ENCODE results near the gene KMT2C. TPM values are rescaled to one million over a fixed set of nuclear protein-coding genes. Genes with fewer than 3 reads are reported as not detected.
"Not testable (repeated sequence)": the region's sequence is repeated elsewhere in the genome, so short reads cannot be mapped to it uniquely, and the experiment has no call there.

Gene KMT2C
- total RNA-seq, 2 experiments from 2014 or later: 35.7 to 36.6 TPM

DNA sequence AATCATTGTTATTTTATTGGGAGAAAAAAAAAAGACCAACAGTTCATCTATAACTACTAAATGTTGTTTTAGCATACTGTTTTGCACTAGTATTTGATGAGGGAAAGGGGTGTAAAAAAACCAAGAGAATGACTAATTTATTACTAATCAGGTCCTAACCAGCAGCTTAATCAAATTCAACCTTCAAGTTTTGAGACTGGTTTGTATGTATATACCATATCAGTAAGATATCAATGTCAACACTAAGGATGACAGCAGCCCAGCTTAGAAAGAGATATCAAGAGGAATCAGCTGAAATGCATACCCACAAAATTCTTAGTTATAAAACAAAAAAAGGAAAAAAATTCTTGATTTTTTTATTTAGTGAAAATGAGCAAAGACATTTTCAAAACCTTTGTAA, 122.6 kb downstream of the KMT2C start:
- POLR2A ChIA-PET: no interaction called here
- no peak overlapping the region for H3K27ac Mint-ChIP-seq
- H3K4me3 Mint-ChIP-seq: no peak overlapping the region

DNA sequence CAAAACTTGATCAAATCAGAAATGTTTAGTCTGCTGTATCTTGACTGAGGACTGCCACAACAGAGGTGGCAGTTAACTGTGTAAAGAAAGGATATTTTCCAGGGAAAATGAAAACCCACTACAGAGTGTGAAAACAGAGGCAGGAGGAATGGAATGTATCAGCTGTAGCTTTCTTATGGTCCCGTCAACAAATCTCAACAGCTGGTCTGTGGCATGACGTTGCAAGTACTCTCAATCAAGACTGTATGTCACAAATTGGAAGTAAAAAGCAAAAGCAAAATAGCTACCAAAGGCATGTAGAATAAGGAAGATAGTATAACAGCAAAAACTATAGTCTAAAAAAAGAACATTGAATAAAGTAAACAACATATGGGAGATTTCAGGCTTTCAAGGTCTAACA, 123.5 kb downstream of the KMT2C start:
- intact Hi-C loops (cut with micrococcal nuclease): no loop called here
- no peaks in the 10 kb centered on the region for H3K27me3 Mint-ChIP-seq
- ChIA-PET POLR2A (no interaction called here), CTCF (interaction anchor here (1.1 kb wide), 1 partner anchor 25 kb away, joined by 3 read pairs; no protein-coding TSS in a partner anchor)
- no peak overlapping the region for H3K4me3 Mint-ChIP-seq
- DNase-seq: no peak
- H3K27ac Mint-ChIP-seq: no peak overlapping the region
- H3K4me1 Mint-ChIP-seq (ENCODE audit: low read depth): peaks cover 25% of the 10 kb centered on the region
- peaks cover 21% of the 10 kb centered on the region for H3K36me3 Mint-ChIP-seq
- no peaks in the 10 kb centered on the region for H3K9me3 Mint-ChIP-seq

More for the DNA sequence above, 122.6 kb downstream of the KMT2C start:
- CTCF ChIA-PET: no interaction called here
- Mint-ChIP-seq H3K36me3 (peaks cover 13% of the 10 kb centered on the region), H3K27me3 (no peaks in the 10 kb centered on the region), H3K4me1 (ENCODE audit: low read depth) (peaks cover 25% of the 10 kb centered on the region), H3K9me3 (no peaks in the 10 kb centered on the region)
- intact Hi-C loops (cut with micrococcal nuclease): no loop called here
- no peak for DNase-seq

DNA sequence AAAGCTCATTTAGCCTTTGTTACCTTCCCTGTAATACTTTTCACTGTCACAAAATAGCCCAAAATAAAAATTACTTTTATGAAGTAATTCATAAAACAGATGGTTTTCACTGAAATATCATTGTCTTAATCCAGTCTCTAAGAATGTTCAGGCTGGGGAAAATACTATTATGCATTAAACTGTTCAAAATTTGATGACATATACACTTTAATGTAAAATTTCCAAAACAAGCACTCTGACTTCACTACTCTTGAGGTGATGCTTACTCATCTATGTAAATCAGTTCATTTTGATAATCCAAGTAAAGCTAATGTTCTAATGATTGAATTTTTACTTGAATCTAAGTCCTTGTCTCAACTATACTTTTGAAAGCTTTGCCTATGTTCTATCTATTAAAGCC, 127.9 kb downstream of the KMT2C start:
- Mint-ChIP-seq H3K4me1 (ENCODE audit: low read depth) (peaks cover 10% of the 10 kb centered on the region), H3K27me3 (no peaks in the 10 kb centered on the region)
- CTCF ChIA-PET: no interaction called here

DNA sequence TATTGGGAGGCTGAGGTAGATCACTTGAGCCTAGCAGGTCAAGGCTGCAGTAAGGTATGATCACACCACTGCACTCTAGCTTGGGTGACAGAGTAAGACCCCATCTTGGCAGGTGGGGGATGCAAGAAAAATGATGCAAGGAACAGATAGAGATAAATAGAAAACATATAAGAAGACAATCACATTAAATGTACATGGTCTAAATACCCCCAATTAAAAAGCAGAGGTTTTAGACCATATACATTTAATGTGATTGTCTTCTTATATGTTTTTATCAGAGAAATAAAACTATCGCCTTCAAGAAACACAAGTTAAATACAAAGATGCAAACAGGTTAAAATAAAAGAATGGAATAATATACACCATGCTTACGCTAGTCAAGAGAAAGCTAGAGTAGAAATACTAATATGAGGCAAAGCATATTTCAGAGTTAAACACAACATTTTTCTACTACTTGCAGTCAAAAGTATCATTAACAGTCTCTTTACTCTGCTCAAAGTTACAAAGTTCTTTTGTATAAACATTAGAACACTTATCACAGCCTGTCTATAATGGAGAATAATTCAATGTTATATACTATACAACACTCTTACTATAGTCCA, 136.2 kb downstream of the KMT2C start:
- POLR2A ChIA-PET; H3K27ac Mint-ChIP-seq; DNase-seq; H3K4me3 Mint-ChIP-seq; H3K9me3 Mint-ChIP-seq; H3K27me3 Mint-ChIP-seq; H3K4me1 Mint-ChIP-seq (ENCODE audit: low read depth); CTCF ChIA-PET; intact Hi-C loops (cut with micrococcal nuclease): not testable (repeated sequence)
- peaks cover 22% of the 10 kb centered on the region for H3K36me3 Mint-ChIP-seq

More for the DNA sequence above, 127.9 kb downstream of the KMT2C start:
- H3K9me3 Mint-ChIP-seq: no peaks in the 10 kb centered on the region
- no peak overlapping the region for H3K4me3 Mint-ChIP-seq
- DNase-seq: no peak
- POLR2A ChIA-PET: no interaction called here
- intact Hi-C loops (cut with micrococcal nuclease): no loop called here
- no peak overlapping the region for H3K27ac Mint-ChIP-seq
- H3K36me3 Mint-ChIP-seq: peaks cover 29% of the 10 kb centered on the region

DNA sequence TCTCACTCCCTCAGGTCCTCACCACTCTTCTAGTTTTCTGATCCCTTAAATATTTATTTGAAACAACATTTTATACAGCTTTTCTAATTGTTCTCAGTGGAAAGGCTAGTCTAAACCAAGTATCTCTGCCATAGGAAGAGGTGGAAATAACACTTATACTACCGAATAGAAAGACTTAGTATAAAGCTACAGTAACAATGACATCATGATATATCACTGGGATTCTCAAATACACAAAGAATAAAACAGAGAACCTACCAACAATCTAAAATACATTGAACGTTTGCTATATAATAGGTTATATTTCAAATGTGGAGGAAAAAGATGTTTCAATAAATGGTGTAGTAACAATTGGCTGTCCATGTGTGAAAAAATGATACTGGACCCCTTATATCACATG, 142.9 kb downstream of the KMT2C start:
- POLR2A ChIA-PET: no interaction called here
- intact Hi-C loops (cut with micrococcal nuclease): no loop called here

DNA sequence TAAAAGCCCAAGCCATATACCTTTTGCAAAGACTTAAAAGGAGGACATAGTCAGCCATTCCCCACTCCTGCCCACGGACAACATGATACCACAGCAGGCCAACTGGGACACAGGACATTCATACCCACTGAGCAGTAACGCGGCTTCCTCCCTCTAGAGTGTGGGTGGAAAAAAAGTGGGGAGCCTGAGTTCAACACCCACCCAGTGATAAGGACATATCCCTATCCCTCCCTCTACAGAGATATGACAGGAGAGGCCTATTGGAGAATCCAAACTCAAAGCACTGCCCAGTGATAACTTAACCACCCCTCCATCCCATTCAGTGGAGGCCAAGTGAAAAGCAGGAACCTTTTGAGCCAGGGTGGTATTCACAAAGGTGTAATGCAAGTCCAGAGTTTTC, 148.8 kb downstream of the KMT2C start:
- H3K27ac Mint-ChIP-seq; POLR2A ChIA-PET; DNase-seq; H3K27me3 Mint-ChIP-seq; H3K4me1 Mint-ChIP-seq (ENCODE audit: low read depth); H3K4me3 Mint-ChIP-seq; intact Hi-C loops (cut with micrococcal nuclease); CTCF ChIA-PET: not testable (repeated sequence)
- peaks cover 18% of the 10 kb centered on the region for H3K36me3 Mint-ChIP-seq
- peaks cover 12% of the 10 kb centered on the region for H3K9me3 Mint-ChIP-seq

More for the DNA sequence above, 142.9 kb downstream of the KMT2C start:
- Mint-ChIP-seq H3K27me3 (no peaks in the 10 kb centered on the region), H3K27ac (no peak overlapping the region), H3K36me3 (peaks cover 32% of the 10 kb centered on the region), H3K4me3 (no peak overlapping the region), H3K4me1 (ENCODE audit: low read depth) (no peaks in the 10 kb centered on the region), H3K9me3 (peaks cover 18% of the 10 kb centered on the region)
- DNase-seq: no peak
- CTCF ChIA-PET: no interaction called here

DNA sequence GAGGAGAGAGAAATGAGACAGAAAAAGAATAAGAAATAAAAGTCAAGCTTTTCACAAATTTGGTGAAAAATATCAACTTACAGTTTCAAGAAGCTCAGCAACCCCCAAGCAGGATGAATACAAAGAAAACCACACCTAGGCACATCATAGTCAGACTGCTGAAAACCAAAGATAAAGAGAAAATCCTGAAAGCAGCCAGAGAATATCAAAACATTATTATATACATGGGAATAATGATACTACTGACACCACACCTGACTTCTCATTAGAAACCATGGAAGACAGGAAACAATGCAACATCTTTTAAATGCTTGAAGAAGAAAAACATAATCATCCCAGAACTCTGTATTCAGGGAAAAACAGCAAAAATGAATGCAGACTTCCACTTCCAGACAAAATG, 149.6 kb downstream of the KMT2C start:
- H3K27me3 Mint-ChIP-seq; H3K27ac Mint-ChIP-seq; CTCF ChIA-PET; DNase-seq; POLR2A ChIA-PET; H3K4me3 Mint-ChIP-seq; intact Hi-C loops (cut with micrococcal nuclease); H3K4me1 Mint-ChIP-seq (ENCODE audit: low read depth); H3K9me3 Mint-ChIP-seq: not testable (repeated sequence)
- H3K36me3 Mint-ChIP-seq: peaks cover 15% of the 10 kb centered on the region

DNA sequence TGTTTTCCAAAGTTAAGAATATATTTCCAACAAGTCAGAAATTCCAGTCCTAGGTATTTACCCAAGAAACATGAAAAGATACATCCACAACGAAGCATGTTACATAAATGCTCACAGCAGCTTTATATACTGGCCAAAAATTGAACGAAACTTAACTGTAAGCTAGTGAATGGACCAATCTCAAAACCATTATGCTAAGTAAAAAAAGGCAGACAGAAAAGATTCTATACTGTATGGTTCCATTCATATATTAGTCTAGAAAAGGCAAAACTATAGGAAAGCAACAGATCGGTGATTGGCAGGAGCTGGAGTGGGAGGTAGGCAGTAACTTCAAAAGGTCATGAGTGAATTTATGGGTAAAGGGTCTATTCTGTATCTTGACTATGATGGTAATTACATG, 150.8 kb downstream of the KMT2C start:
- CTCF ChIA-PET: not testable (repeated sequence)

DNA sequence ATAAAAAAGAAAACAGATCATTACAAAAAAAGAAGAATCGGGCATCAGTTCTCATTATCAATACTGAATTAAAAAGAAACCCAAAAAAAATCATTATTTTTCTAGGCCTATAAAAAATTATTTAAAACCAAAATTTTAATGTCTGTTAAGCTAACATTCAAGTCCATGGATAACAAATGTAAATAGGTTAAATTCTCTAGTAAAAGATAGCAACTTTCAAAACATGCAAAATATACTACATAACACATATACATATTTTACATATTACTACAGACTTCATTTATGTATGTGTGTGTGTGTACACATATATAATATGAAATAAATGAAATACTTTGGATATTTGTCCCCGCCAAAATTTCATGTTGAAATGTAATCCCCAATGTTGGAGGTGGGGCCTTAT, 158.1 kb downstream of the KMT2C start:
- H3K27ac Mint-ChIP-seq; H3K9me3 Mint-ChIP-seq; CTCF ChIA-PET; DNase-seq; H3K4me1 Mint-ChIP-seq (ENCODE audit: low read depth); intact Hi-C loops (cut with micrococcal nuclease); H3K27me3 Mint-ChIP-seq; H3K4me3 Mint-ChIP-seq; H3K36me3 Mint-ChIP-seq; POLR2A ChIA-PET: not testable (repeated sequence)

More for the DNA sequence above, 150.8 kb downstream of the KMT2C start:
- H3K9me3 Mint-ChIP-seq; DNase-seq; H3K4me3 Mint-ChIP-seq; H3K27me3 Mint-ChIP-seq; H3K27ac Mint-ChIP-seq; POLR2A ChIA-PET; intact Hi-C loops (cut with micrococcal nuclease); H3K4me1 Mint-ChIP-seq (ENCODE audit: low read depth): not testable (repeated sequence)
- peaks cover 15% of the 10 kb centered on the region for H3K36me3 Mint-ChIP-seq

DNA sequence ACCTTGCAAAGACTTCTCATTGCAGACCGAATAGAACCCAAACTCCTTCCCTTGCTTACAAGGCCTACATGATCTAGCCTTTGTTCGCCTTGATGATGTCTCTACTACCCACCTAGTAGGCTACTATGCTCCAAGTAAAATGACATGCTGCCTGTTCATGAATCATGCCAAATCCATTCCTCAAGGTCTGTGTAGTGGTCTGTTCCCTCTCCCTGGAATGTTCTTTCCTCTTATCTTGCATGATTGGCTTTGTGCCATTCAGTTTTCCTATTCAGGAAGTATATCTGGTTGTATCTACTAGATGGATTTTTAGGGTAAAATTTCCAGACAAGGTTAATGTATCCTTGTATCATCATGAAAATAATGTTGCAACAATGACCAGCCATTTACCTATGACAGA, 165.4 kb downstream of the KMT2C start:
- POLR2A ChIA-PET; H3K9me3 Mint-ChIP-seq; H3K27me3 Mint-ChIP-seq; CTCF ChIA-PET; H3K4me1 Mint-ChIP-seq (ENCODE audit: low read depth); H3K27ac Mint-ChIP-seq; H3K4me3 Mint-ChIP-seq; DNase-seq; intact Hi-C loops (cut with micrococcal nuclease): not testable (repeated sequence)
- peaks cover 14% of the 10 kb centered on the region for H3K36me3 Mint-ChIP-seq

DNA sequence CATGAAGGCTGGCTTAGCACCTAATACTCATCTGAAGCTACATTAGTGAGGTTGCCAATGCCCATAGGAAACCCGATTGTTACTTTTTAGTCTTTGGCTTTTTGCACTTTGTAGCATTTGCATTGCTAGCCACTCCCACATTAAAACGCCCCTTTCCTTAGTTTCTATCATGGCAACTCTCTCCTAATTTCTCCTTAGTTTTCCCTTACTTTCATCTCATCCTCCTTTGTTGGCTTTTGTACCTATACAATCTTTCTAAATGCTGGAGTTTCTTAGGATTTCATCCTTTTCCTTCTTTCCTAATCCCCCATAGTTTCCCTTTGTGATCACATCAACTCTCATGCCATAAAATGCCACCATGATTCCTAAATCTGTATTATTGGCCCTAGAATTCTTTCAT, 168.9 kb downstream of the KMT2C start:
- H3K4me3 Mint-ChIP-seq; DNase-seq; H3K9me3 Mint-ChIP-seq; H3K4me1 Mint-ChIP-seq (ENCODE audit: low read depth); H3K27ac Mint-ChIP-seq; H3K27me3 Mint-ChIP-seq; POLR2A ChIA-PET; intact Hi-C loops (cut with micrococcal nuclease); CTCF ChIA-PET: not testable (repeated sequence)
- peaks cover 26% of the 10 kb centered on the region for H3K36me3 Mint-ChIP-seq

DNA sequence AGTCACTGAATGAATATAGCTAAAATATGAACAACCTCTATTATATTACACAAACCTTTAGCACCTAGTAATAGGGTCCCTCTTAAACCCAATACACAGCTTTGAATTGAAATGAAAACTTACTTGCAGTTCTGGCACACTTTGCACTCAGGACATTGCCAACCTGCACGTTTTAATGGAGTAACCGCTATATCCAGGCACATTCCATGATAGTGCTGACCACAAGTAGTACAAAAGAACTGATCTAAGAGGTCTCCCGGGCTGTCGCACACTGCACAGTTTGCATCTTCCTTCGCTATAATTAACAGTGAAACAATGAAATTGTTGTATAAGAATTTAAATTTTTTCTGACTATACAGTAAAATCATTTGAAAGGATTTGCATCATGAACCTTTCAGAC, 170.9 kb downstream of the KMT2C start:
- H3K27me3 Mint-ChIP-seq; H3K4me3 Mint-ChIP-seq; intact Hi-C loops (cut with micrococcal nuclease); H3K9me3 Mint-ChIP-seq; CTCF ChIA-PET; H3K4me1 Mint-ChIP-seq (ENCODE audit: low read depth); DNase-seq; H3K27ac Mint-ChIP-seq; POLR2A ChIA-PET: not testable (repeated sequence)
- peaks cover 26% of the 10 kb centered on the region for H3K36me3 Mint-ChIP-seq

DNA sequence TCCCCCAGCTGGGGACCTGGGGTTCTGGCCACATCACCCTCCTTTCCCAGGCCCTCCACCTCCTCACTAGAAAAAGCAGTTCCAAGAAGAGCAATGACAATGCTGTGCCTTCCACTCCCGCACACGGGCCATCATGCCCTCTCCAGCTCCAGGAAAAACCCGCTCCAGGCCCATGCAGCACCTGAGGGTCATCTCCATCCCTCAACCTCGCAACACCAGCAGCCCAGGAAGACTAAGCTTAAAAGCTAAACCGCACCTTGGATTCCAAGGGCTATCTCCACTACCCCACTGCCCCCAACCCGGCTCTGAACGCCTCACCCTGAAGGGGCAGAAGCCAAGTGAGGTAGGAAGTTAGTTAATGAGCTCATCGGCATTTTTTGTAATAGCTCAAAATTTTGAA, 173.7 kb downstream of the KMT2C start:
- POLR2A ChIA-PET; DNase-seq; CTCF ChIA-PET; H3K9me3 Mint-ChIP-seq; H3K4me3 Mint-ChIP-seq; H3K27ac Mint-ChIP-seq; H3K27me3 Mint-ChIP-seq; intact Hi-C loops (cut with micrococcal nuclease); H3K4me1 Mint-ChIP-seq (ENCODE audit: low read depth): not testable (repeated sequence)
- peaks cover 25% of the 10 kb centered on the region for H3K36me3 Mint-ChIP-seq

All from activated CD4-positive, alpha-beta memory T cell treated with anti-CD3 and anti-CD28 coated beads for 36 hours (primary cell).